SHP77 treated with DMSO at 0.1 percent for 48 hours (cell line): Measurements from ENCODE around the gene GPR137.

Source experiments
- DNase-seq: peaks from one replicate; lab custom pipeline; 2025; lab: John Stamatoyannopoulos, UW

The GPR137 gene

GRCh38 chr11:64249038-64249437 lies 36.6 kb upstream of the GPR137 start:
- DNase-seq = no peak

DNA sequence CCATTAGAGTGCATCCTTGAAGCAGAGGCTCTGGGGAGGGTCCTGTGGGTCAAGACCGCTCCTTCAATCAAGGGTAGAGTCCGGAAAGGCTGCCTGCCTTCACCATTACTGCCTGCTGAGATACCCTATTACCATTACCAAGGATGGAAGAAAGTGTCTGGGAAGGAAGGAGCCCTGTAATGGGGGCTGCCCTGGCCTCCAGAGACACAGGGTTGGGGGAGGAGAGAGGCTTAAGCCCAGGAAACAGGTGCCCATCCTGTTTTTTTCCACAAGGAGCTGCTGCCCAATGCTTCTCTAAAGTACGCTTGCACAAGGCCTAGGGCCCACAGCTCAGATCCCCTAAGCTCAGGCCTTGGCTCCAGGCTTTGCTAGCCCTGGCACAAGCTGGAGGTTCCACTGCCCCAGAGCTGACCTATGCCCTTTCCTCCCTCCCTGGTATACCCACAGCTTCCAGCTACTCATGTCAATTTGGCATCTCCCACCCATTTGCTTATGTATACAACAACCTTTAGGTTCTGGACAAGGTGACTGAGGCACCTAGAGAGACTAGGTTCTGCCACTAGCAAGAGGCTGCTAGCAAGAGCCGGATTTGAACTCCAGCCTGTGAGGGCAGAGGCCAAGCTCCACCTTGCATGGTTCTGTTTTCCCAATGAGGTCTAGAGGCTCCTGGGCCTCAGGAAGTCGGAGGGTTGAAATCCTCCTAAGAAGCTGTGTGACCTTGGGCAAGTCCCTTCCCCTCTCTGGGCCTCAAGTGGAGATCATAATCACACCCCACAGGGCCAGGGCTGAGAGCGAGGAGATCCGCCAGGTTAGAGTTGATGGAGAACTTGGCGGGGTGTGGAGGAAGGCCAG lies 35.9 kb upstream of the GPR137 start:
- DNase-seq = no peak

- no peak for DNase-seq
Measured at GRCh38 chr11:64250415-64251015, 35.1 kb upstream of the GPR137 start.

DNA sequence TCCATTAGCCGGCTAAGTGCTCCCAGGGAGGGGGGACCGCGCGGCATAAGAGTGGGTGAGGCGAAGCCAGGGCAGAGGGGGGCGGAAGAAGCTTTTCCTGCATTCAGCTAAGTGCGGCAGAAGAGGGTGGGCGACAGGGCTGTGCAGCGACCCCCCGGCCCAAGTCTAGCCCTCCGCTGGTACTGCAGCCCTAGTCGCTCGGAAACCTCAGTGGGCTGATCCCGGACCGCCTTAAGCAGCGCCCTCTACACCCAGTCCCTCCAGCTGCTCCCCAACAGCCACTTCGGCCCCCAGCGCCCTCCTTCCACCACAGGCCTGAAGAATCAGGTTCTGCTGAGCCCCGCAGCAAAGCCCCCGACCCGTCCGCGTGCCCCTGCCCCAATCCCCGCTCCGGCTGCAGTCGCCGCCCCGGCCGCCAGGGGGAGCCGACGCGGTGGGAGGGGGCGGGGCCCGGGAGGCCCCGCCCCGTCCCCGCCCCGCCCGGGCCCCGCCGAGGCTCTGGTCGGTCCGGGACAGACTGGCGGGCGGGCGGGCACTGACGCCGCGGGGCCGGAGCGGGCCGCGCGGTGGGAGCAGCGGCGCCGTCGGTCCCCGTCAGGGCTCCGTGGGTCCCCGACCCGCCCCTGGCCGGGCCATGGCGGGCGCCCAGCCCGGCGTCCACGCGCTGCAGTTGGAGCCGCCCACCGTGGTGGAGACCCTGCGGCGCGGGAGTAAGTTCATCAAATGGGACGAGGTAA lies 34.5 kb upstream of the GPR137 start, which contains the start of gene PLCB3:
PLCB3 (plus strand) TSS at position 515 of the 737 bp plus-strand sequence; CDS start at position 635, 120 bp downstream.
- no peak for DNase-seq

- DNase-seq = no peak
Measured at GRCh38 chr11:64251753-64252002, 34.0 kb upstream of the GPR137 start.

GRCh38 chr11:64252003-64252872 lies 33.4 kb upstream of the GPR137 start:
- no peak for DNase-seq

DNA sequence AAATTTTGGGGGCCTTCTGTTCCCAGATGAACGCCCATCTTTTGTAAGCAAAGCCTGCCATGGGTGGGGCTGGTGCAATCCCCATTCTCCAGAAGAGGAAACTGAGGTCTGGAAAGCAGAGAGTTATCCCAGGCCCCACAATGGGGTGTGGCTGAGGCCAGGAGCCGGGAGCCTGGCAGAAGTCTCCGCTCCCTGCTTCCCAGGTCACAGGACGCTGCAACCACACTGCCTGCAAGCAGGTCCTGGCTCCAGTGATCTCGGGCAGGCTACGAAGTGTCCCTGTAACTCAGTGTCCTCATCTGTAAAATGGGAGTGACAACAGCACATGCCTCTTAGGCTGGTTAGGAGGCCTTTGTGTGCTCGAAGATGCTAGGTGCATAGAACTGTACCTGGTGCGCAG lies 32.6 kb upstream of the GPR137 start:
- no peak for DNase-seq

- DNase-seq = no peak
Measured at GRCh38 chr11:64253481-64253880, 32.2 kb upstream of the GPR137 start.

- DNase-seq = no peak
Measured at GRCh38 chr11:64254326-64254725, 31.3 kb upstream of the GPR137 start.

- no peak for DNase-seq
Measured at GRCh38 chr11:64255135-64256128, 30.2 kb upstream of the GPR137 start.

DNA sequence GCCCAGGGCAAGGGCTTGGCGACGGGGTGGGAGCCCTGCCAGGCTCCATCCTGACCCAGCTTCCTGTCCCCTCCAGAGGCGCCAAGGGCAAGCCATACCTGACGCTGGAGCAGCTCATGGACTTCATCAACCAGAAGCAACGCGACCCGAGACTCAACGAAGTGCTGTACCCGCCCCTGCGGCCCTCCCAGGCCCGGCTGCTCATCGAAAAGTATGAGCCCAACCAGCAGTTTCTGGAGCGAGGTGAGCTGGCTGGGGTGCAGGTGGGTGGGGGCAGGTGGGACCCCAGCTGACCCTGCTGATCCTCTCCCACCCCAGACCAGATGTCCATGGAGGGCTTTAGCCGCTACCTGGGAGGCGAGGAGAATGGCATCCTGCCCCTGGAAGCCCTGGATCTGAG lies 29.3 kb upstream of the GPR137 start:
- no peak for DNase-seq

DNA sequence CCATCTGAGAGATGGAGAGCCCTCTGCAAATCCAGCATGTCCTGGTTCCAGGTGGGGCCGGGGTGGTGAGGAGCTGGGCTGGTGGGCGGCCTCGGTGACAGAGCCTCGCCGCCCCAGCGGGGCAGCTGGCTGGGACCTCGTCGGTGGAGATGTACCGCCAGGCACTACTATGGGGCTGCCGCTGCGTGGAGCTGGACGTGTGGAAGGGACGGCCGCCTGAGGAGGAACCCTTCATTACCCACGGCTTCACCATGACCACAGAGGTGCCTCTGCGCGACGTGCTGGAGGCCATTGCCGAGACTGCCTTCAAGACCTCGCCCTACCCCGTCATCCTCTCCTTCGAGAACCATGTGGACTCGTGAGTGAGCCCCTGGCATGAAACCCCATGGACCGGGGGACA lies 27.3 kb upstream of the GPR137 start:
- DNase-seq = no peak

DNA sequence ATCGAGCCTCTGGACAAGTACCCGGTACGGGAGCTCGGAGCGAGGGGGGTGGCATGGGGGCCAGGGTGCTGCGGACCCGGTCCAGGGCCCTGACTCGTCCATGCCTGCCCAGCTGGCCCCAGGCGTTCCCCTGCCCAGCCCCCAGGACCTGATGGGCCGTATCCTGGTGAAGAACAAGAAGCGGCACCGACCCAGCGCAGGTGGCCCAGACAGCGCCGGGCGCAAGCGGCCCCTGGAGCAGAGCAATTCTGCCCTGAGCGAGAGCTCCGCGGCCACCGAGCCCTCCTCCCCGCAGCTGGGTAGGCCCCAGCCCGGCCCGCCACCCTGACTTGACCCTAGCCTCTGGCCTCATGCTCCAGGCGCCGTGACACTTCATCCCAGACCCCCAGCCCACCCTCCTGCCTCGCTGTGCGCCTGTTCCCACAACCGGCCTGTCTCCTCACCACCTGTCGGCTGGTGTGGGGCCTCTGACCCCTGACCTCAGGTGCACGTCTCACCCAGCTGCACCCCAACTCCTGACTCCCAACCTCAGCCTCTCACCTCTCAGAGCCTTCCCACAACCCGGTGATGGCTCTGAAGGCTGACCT lies 26.6 kb upstream of the GPR137 start:
- no peak for DNase-seq

- no peak for DNase-seq
Measured at GRCh38 chr11:64259533-64260067, 26.0 kb upstream of the GPR137 start.

DNA sequence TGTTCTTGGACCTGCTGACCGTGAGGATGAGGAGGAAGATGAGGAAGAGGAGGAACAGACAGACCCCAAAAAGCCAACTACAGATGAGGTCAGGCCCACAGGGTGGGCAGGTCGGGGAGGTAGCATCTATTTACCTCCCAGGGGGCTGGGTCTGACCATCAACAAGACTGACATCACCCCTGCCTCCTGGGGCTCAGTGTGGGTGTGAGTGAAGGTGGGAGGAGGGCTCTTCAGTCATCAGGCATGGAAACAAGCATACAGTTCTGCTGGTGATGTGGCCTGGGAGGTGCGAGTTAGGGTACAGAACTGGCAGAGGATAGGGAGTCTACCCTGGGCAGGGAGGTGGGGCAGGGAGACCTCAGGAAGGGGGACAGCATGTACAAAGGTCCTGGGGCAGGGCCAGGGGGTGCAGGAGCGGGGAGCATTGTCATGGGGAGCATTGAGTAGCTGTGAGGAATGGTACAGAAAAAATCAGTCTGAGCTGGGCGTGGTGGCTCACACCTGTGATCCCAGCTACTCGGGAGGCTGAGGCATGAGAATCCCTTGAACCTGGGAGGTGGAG lies 25.4 kb upstream of the GPR137 start:
- no peak for DNase-seq

GRCh38 chr11:64261556-64262080 lies 24.0 kb upstream of the GPR137 start:
- DNase-seq = no peak

- DNase-seq = no peak
Measured at GRCh38 chr11:64262271-64263002, 23.2 kb upstream of the GPR137 start.

DNA sequence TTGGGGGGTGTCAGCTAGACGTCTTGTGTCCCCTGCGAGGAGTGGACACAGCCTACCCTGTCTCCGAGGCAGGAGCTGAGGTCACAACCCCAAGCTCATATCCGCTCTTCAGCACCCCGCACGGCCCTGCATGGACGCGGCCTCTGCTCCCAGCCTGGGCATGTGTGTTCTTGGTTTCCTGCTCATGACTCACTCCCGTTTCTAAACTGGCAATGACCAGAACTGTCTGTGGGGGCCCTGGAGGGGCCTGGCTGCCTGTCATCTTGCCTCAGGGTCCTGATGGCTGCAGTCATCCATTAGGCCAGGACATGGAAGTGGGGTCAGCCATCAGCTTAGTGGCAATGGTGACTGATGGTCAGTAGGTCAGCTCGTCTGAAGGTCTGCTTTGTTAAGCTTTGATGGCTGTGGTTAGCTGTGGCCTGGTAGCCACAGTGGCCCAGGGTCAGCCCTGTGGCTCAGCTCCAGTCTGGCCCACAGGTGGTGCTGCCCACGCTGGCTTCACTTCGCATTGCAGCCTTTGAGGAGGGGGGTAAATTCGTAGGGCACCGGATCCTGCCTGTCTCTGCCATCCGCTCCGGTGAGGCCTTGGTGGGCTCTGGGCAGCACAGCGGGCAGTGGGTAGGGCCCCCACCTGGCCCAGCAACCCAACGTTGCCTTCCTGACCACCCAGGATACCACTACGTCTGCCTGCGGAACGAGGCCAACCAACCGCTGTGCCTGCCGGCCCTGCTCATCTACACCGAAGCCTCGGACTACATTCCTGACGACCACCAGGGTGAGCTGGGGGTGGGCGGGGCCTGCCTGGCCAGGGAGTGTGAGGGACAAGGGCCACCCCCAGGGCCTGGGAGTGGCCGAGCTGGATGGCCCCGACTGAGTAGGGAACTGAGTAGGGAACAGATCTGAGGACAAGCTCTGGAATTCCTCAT lies 22.4 kb upstream of the GPR137 start:
- no peak for DNase-seq
